Caco-2 (cell line): ENCODE results near the gene SHQ1. TPM values are rescaled to one million over a fixed set of nuclear protein-coding genes. Genes with fewer than 3 reads are reported as not detected.

Experiments
- BruUV-seq: library from RNA; stranded (reverse); fragments of 400-500 nt; replicated peaks from 2 replicates; lab custom pipeline; 2021; lab: Mats Ljungman, UMichigan
- CTCF ChIA-PET: fragments of 300-600 bp; sonication (Branson Sonifier 250); formaldehyde crosslinking; loops from one replicate; lab custom pipeline; 2022; ENCODE audit warnings: antibody characterized with exemption; lab: Charles Lee
- POLR2A ChIA-PET: fragments of 300-600 bp; sonication (Branson Sonifier 250); formaldehyde crosslinking; loops from one replicate; lab custom pipeline; 2022; ENCODE audit warnings: antibody characterized with exemption; lab: Charles Lee
- DNase-seq, 2 experiments: peaks; one replicate each; pipeline versions ENCODE4 v3.0.0 to v3.0.0-alpha.2; 2020 to 2022
- H3K27me3 ChIP-seq: replicated peaks from 2 replicates; pipeline ENCODE4 v1.6.0; 2011; ENCODE audit warnings: low read length; ENCODE audit not compliant: control insufficient read depth, insufficient read depth
- H3K36me3 ChIP-seq: 2 replicates; pipeline ENCODE4 v1.5.1; 2011; ENCODE audit warnings: low read length; ENCODE audit not compliant: control insufficient read depth, insufficient read depth
- H3K4me1 ChIP-seq: fragments of 250-450 bp; sonication (Bioruptor Pico); 2 replicates; pipeline ENCODE4 v1.5.1; 2020; ENCODE audit warnings: mild to moderate bottlenecking
- H3K4me3 ChIP-seq: 2 replicates; pipeline ENCODE4 v1.5.1; 2011; ENCODE audit warnings: low read depth, mild to moderate bottlenecking, control low read depth, low read length
- H3K9me3 ChIP-seq: fragments of 250-450 bp; sonication (Bioruptor Pico); 2 replicates; pipeline ENCODE4 v1.5.1; 2020; ENCODE audit warnings: mild to moderate bottlenecking, moderate library complexity
- H3K27ac Mint-ChIP-seq: one replicate; pipeline ENCODE4 v1.8.0; 2022; ENCODE audit warnings: mixed read lengths; ENCODE audit not compliant: unreplicated experiment
- H3K27me3 Mint-ChIP-seq: one replicate; pipeline ENCODE4 v1.8.0; 2022; ENCODE audit warnings: mixed read lengths; ENCODE audit not compliant: insufficient read depth, unreplicated experiment
- H3K36me3 Mint-ChIP-seq: one replicate; pipeline ENCODE4 v1.8.0; 2022; ENCODE audit warnings: mild to moderate bottlenecking, mixed read lengths; ENCODE audit not compliant: insufficient read depth, unreplicated experiment
- H3K4me1 Mint-ChIP-seq: one replicate; pipeline ENCODE4 v1.8.0; 2022; ENCODE audit warnings: low read depth, mixed read lengths; ENCODE audit not compliant: unreplicated experiment
- H3K4me3 Mint-ChIP-seq: one replicate; pipeline ENCODE4 v1.8.0; 2022; ENCODE audit warnings: mild to moderate bottlenecking, moderate library complexity, mixed read lengths; ENCODE audit not compliant: unreplicated experiment
- H3K9me3 Mint-ChIP-seq: one replicate; pipeline ENCODE4 v1.8.0; 2022; ENCODE audit warnings: mixed read lengths; ENCODE audit not compliant: unreplicated experiment
- CTCF ChIP-seq, 2 experiments: fragments of 200-600 bp in 1 of 2; IDR thresholded peaks; 1 replicate in 1 of 2; 2 replicates in 1 of 2; pipeline versions ENCODE4 v1.5.1 to v1.8.0; 2011 to 2022; ENCODE audit warnings: antibody characterized with exemption in 1 of 2, control low read depth in 1 of 2, inconsistent platforms in 1 of 2, low read depth in 1 of 2, low read length in 1 of 2, mild to moderate bottlenecking in 1 of 2, moderate library complexity in 1 of 2; ENCODE audit not compliant: insufficient read depth in 1 of 2, severe bottlenecking in 1 of 2, unreplicated experiment in 1 of 2
- intact Hi-C: fragments of 100-400 bp; cut with micrococcal nuclease; formaldehyde crosslinking; loops from one replicate; pipeline ENCODE4 v1.10.0; 2022; ENCODE audit not compliant: unreplicated experiment
- total RNA-seq: library from RNA; stranded (reverse); gene quantifications from 2 replicates; pipeline ENCODE4 v1.2.3, GENCODE V29; 2022

The SHQ1 gene
- total RNA-seq, 1 experiment from 2014 or later = 18.8 TPM

- no peak overlapping the region for H3K4me3 Mint-ChIP-seq
- no peaks in the 10 kb centered on the region for H3K27me3 ChIP-seq
- H3K9me3 Mint-ChIP-seq = no peaks in the 10 kb centered on the region
- CTCF ChIA-PET = interaction anchor here (1.0 kb wide), 1 partner anchor 145 kb away, joined by 4 read pairs; no protein-coding TSS in a partner anchor
- H3K36me3 Mint-ChIP-seq = no peaks in the 10 kb centered on the region
- BruUV-seq = no TSS peak
- H3K9me3 ChIP-seq = no peaks in the 10 kb centered on the region
- no peak overlapping the region for H3K4me3 ChIP-seq
- intact Hi-C loops = loop anchor here (10.0 kb wide), 1 partner anchor 86 kb away; no protein-coding TSS in a partner anchor
- no peak for TF ChIP-seq CTCF (IDR thresholded peaks at IDR 0.05; ENCODE audit: insufficient read depth in 1 of 2, low read depth in 1 of 2, low read length in 1 of 2, severe bottlenecking in 1 of 2, unreplicated experiment in 1 of 2)
- no peaks in the 10 kb centered on the region for H3K36me3 ChIP-seq
- no peak for DNase-seq
- H3K27me3 Mint-ChIP-seq = no peaks in the 10 kb centered on the region
- H3K4me1 ChIP-seq = peaks cover 5% of the 10 kb centered on the region
- POLR2A ChIA-PET = no interaction called here
- H3K27ac Mint-ChIP-seq = no peak overlapping the region
- no peaks in the 10 kb centered on the region for H3K4me1 Mint-ChIP-seq
These were observed 37.4 kb downstream of the SHQ1 start for GRCh38 chr3:72810659-72811434.

GRCh38 chr3:72810063-72810462 lies 38.2 kb downstream of the SHQ1 start:
- no peak overlapping the region for H3K27ac Mint-ChIP-seq

GRCh38 chr3:72804361-72804760 lies 43.9 kb downstream of the SHQ1 start:
- no peak overlapping the region for H3K4me3 Mint-ChIP-seq
- intact Hi-C loops = no loop called here
- no TSS peak for BruUV-seq
- H3K27me3 ChIP-seq = no peaks in the 10 kb centered on the region
- ChIA-PET POLR2A (no interaction called here), CTCF (no interaction called here)
- H3K4me1 Mint-ChIP-seq = no peaks in the 10 kb centered on the region
- H3K27ac Mint-ChIP-seq = no peak overlapping the region
- H3K27me3 Mint-ChIP-seq = no peaks in the 10 kb centered on the region
- no peaks in the 10 kb centered on the region for H3K9me3 Mint-ChIP-seq
- H3K4me1 ChIP-seq = no peaks in the 10 kb centered on the region
- H3K9me3 ChIP-seq = no peaks in the 10 kb centered on the region
- H3K36me3 ChIP-seq = no peaks in the 10 kb centered on the region
- no peak overlapping the region for H3K4me3 ChIP-seq
- DNase-seq = no peak
- no peak for TF ChIP-seq CTCF (IDR thresholded peaks at IDR 0.05; ENCODE audit: insufficient read depth in 1 of 2, low read depth in 1 of 2, low read length in 1 of 2, severe bottlenecking in 1 of 2, unreplicated experiment in 1 of 2)
- no peaks in the 10 kb centered on the region for H3K36me3 Mint-ChIP-seq

More at GRCh38 chr3:72810063-72810462, 38.2 kb downstream of the SHQ1 start:
- Histone ChIP-seq H3K9me3 (no peaks in the 10 kb centered on the region), H3K4me1 (peaks cover 5% of the 10 kb centered on the region), H3K4me3 (no peak overlapping the region), H3K27me3 (no peaks in the 10 kb centered on the region), H3K36me3 (no peaks in the 10 kb centered on the region)
- no peak for TF ChIP-seq CTCF (IDR thresholded peaks at IDR 0.05; ENCODE audit: insufficient read depth in 1 of 2, low read depth in 1 of 2, low read length in 1 of 2, severe bottlenecking in 1 of 2, unreplicated experiment in 1 of 2)
- no peak for DNase-seq
- POLR2A ChIA-PET = no interaction called here
- no peaks in the 10 kb centered on the region for H3K9me3 Mint-ChIP-seq
- no peaks in the 10 kb centered on the region for H3K36me3 Mint-ChIP-seq
- no TSS peak for BruUV-seq
- CTCF ChIA-PET = interaction anchor here (0.6 kb wide), 1 partner anchor 51 kb away, joined by 3 read pairs; no protein-coding TSS in a partner anchor
- H3K4me3 Mint-ChIP-seq = no peak overlapping the region
- no peaks in the 10 kb centered on the region for H3K4me1 Mint-ChIP-seq
- no peaks in the 10 kb centered on the region for H3K27me3 Mint-ChIP-seq
- intact Hi-C loops = loop anchor here (10.0 kb wide), 1 partner anchor 85 kb away; no protein-coding TSS in a partner anchor
